HL-60 (cell line): Measurements from ENCODE around the gene GALNT9.

ENCODE experiments used
- DNase-seq, 2 experiments: peaks; one replicate each; pipeline ENCODE4 v3.0.0-alpha.2; 2010 to 2020; ENCODE audit warnings: low read depth in 1 of 2, low spot score in 1 of 2
- H3K27ac ChIP-seq: fragments of 250-450 bp; sonication (Bioruptor Pico); replicated peaks from 2 replicates; pipeline ENCODE4 v1.5.1; 2020; ENCODE audit warnings: mild to moderate bottlenecking, moderate library complexity
- H3K27me3 ChIP-seq: fragments of 250-450 bp; sonication (Bioruptor Pico); 2 replicates; pipeline ENCODE4 v1.5.1; 2021; ENCODE audit warnings: mild to moderate bottlenecking, moderate library complexity; ENCODE audit not compliant: insufficient read depth, poor library complexity, severe bottlenecking
- H3K4me3 ChIP-seq: replicated peaks from 2 replicates; pipeline ENCODE4 v1.5.1; 2011; ENCODE audit warnings: mild to moderate bottlenecking, control low read depth, low read length; ENCODE audit not compliant: insufficient read depth
- GABPA ChIP-seq: IDR thresholded peaks from 2 replicates; pipeline ENCODE4 v1.6.1; 2012; ENCODE audit warnings: low read depth
- POLR2AphosphoS5 ChIP-seq: IDR thresholded peaks from 2 replicates; pipeline ENCODE4 v1.6.1; 2012; ENCODE audit warnings: low read depth
- SPI1 ChIP-seq: IDR thresholded peaks from 2 replicates; pipeline ENCODE4 v1.6.1; 2012; ENCODE audit warnings: low read depth, mild to moderate bottlenecking, borderline replicate concordance
- TF ChIP-seq, protein P1 (sequence below): IDR thresholded peaks from one replicate; pipeline ENCODE4 v1.5.1; 2011; ENCODE audit warnings: low read length, control low read depth, inconsistent platforms; ENCODE audit not compliant: insufficient read depth
- TF ChIP-seq, protein P2 (sequence below): IDR thresholded peaks from 2 replicates; pipeline ENCODE4 v1.6.1; 2012; ENCODE audit warnings: low read depth; ENCODE audit not compliant: insufficient replicate concordance

GALNT9 gene

DNA sequence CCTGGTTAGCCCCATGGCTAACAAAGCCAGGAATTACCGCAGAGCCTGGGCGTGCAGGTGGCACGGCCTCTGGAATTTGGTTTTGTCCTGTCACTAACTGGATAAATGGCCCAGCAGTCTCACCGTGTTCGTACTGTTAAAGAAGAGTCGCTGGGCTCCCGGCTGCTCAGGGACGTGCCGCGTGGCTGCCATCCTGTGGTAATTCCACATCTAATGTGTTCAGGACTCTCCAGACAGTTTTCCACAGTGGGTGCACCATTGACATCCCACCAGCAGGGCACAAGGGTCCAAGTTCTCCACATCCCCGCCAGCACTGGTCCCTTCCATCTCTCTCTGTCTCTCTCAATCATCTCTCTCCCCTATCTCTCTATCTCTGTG, 165.5 kb downstream of the GALNT9 start:
- DNase-seq = no peak
- Histone ChIP-seq H3K4me3 (no peak overlapping the region), H3K27ac (no peak overlapping the region), H3K27me3 (peaks cover 2% of the 10 kb centered on the region)
- TF ChIP-seq, protein P1, sequence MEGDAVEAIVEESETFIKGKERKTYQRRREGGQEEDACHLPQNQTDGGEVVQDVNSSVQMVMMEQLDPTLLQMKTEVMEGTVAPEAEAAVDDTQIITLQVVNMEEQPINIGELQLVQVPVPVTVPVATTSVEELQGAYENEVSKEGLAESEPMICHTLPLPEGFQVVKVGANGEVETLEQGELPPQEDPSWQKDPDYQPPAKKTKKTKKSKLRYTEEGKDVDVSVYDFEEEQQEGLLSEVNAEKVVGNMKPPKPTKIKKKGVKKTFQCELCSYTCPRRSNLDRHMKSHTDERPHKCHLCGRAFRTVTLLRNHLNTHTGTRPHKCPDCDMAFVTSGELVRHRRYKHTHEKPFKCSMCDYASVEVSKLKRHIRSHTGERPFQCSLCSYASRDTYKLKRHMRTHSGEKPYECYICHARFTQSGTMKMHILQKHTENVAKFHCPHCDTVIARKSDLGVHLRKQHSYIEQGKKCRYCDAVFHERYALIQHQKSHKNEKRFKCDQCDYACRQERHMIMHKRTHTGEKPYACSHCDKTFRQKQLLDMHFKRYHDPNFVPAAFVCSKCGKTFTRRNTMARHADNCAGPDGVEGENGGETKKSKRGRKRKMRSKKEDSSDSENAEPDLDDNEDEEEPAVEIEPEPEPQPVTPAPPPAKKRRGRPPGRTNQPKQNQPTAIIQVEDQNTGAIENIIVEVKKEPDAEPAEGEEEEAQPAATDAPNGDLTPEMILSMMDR = no peak
- TF ChIP-seq, protein P2, sequence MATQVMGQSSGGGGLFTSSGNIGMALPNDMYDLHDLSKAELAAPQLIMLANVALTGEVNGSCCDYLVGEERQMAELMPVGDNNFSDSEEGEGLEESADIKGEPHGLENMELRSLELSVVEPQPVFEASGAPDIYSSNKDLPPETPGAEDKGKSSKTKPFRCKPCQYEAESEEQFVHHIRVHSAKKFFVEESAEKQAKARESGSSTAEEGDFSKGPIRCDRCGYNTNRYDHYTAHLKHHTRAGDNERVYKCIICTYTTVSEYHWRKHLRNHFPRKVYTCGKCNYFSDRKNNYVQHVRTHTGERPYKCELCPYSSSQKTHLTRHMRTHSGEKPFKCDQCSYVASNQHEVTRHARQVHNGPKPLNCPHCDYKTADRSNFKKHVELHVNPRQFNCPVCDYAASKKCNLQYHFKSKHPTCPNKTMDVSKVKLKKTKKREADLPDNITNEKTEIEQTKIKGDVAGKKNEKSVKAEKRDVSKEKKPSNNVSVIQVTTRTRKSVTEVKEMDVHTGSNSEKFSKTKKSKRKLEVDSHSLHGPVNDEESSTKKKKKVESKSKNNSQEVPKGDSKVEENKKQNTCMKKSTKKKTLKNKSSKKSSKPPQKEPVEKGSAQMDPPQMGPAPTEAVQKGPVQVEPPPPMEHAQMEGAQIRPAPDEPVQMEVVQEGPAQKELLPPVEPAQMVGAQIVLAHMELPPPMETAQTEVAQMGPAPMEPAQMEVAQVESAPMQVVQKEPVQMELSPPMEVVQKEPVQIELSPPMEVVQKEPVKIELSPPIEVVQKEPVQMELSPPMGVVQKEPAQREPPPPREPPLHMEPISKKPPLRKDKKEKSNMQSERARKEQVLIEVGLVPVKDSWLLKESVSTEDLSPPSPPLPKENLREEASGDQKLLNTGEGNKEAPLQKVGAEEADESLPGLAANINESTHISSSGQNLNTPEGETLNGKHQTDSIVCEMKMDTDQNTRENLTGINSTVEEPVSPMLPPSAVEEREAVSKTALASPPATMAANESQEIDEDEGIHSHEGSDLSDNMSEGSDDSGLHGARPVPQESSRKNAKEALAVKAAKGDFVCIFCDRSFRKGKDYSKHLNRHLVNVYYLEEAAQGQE = no peak
- TF ChIP-seq POLR2AphosphoS5 (no peak), GABPA (no peak), SPI1 (no peak)

DNA sequence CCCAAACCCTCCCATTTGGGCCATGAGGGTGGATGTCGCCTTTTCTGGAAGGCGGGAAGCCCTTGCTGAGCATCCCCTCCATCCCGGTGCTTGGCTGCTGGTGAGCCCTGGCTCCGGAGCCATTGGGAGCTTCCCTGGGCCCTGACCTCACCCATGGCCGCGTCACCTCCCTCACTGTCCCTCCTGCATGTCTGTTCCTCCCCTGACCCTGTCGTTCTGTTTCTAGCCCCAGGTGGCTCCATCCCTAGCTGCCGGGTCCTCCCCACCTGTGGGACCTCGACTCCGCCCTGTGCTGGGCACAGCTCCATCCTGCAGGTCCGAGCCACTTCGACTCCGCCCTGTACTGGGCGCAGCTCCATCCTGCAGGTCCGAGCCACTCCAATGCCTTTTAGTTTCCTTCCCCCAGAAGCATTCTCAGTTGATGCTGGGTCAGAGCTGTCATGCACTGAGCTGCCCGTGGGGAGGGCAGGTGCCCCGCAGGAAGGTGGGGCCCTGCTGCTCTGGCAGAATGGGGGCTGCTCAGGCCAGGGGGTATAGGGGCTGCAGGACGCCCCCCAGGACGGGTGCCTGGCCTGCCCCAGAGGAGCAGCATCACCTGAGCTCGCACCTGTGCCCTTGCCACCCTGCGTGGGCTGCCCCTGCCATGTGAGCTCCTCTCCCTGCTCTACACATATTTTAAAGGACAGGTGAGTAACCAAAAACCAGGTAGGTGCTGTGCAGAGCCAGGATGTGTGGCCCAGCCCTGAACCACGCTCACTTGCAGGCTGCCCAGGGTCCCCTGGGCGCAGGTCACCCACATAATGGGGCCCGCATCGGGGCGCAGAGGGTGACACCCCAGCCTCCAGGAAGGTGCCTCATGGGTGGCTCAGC, 166.1 kb downstream of the GALNT9 start:
- no peak for DNase-seq
- no peak for TF ChIP-seq GABPA
- no peak for TF ChIP-seq POLR2AphosphoS5
- TF ChIP-seq SPI1 = no peak
- TF ChIP-seq, protein P2 = no peak
- TF ChIP-seq, protein P1 = no peak
- H3K27me3 ChIP-seq = peaks cover 2% of the 10 kb centered on the region
- H3K27ac ChIP-seq = peak overlapping the region; percentile 35
- H3K4me3 ChIP-seq = peak overlapping the region; percentile 27

DNA sequence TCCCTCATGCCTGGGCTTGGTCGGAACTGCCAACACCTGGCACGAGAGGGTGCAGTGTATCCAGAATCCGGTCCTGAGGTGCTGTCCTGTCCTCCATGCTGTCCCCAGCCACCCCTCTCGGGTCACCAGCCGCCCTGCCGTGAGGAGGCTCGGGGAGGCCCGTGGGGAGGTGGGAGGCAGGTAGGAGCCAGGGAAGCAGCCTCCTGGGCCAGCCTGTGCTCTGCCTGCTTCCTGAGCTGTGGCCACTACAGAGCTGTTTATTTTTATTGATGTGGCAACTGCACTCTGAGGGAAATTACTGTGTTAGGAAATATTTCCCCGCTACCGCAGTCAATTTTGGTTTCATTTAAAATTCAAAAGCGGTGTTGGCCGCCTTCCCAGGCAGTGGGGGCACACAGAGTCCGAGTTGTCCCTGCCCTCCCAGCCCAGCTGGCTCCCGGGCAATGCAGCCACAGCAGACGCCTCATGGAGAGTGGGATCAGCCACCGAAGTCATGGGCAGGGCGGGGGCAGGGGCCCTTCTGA, 166.8 kb downstream of the GALNT9 start:
- Histone ChIP-seq H3K27ac (peak overlapping the region; percentile 35), H3K27me3 (peaks cover 2% of the 10 kb centered on the region), H3K4me3 (peak overlapping the region; percentile 27)
- DNase-seq = peak in 1 of 2 experiments; percentile 63
- TF ChIP-seq, protein P2 = no peak
- TF ChIP-seq POLR2AphosphoS5 = peak; percentile 24; the same call in 1 of the 2 replicates
